Stimulated activated naive CD8-positive, alpha-beta T cell treated with anti-CD3 and anti-CD28 coated beads, Interleukin-15, amount 100 ng/mL, for 72 hours (primary cell): ENCODE data around the gene RBM8A.

Experiments
- ATAC-seq: fragments of 150-1000 bp; cut with Tn5 transposase; 2 replicates; pipeline ENCODE4 v1.10.0; 2021; ENCODE audit warnings: mild to moderate bottlenecking, moderate library complexity
- DNase-seq, 2 donors: peaks; one replicate each; pipeline ENCODE4 v3.0.0; 2021 to 2022
- H3K27ac Mint-ChIP-seq, 2 donors: one replicate each; pipeline ENCODE4 v1.8.0; 2022; ENCODE audit warnings: mild to moderate bottlenecking in 2 of 2, mixed read lengths in 2 of 2, moderate library complexity in 2 of 2
- H3K27me3 Mint-ChIP-seq: one replicate; pipeline ENCODE4 v1.8.0; 2022; ENCODE audit warnings: mixed read lengths
- H3K4me1 Mint-ChIP-seq: one replicate; pipeline ENCODE4 v1.8.0; 2022; ENCODE audit warnings: mild to moderate bottlenecking, mixed read lengths
- H3K4me3 Mint-ChIP-seq, 2 donors: one replicate each; pipeline ENCODE4 v1.8.0; 2022; ENCODE audit warnings: mild to moderate bottlenecking in 2 of 2, mixed read lengths in 2 of 2, moderate library complexity in 1 of 2
- H3K9me3 Mint-ChIP-seq, 2 donors: one replicate each; pipeline ENCODE4 v1.8.0; 2022; ENCODE audit warnings: mixed read lengths in 2 of 2

The RBM8A gene

GRCh38 chr1:145906954-145907753 lies 20.1 kb downstream of the RBM8A start:
- Mint-ChIP-seq H3K4me1 (no peaks in the 10 kb centered on the region), H3K27ac (no peak overlapping the region), H3K27me3 (no peaks in the 10 kb centered on the region), H3K4me3 (no peak overlapping the region), H3K9me3 (no peaks in the 10 kb centered on the region)
- ATAC-seq (no peak), DNase-seq (no peak)

DNA sequence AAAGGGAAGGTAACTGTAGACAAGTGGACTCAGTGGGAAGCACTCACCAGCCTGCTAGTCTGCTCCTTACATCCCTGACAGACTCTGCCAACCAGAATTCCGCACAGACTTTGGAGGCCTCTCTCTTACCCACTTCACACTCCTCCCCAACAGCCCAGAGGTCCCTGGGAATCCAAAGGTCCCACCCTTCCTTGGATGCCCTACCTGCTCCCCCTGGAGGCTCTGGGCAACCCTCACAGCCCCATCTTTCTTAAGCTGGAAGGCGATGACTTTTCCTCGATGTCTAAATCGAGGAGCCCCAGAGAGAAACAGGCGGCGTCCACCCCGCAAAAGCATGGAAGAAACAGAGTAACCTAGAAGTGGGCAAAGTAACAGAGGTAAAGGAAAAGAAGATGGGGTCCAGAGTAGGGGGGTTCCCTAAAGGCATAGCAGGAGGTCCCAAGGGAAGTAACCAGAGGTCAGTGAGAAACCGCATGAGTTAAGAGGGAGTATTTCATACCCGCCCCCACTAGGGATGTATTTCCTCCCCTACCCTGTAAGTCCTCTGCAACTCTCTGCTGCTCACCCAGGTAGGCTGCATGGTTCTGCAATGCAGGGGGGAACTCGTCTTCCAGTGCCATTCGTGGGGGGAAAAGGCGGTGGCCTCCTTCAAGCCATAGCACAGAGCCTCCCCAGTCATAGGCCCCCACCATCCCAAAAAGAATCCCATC lies 25.8 kb downstream of the RBM8A start:
- H3K27me3 Mint-ChIP-seq: no peaks in the 10 kb centered on the region
- no peak overlapping the region for H3K4me3 Mint-ChIP-seq
- no peaks in the 10 kb centered on the region for H3K9me3 Mint-ChIP-seq
- no peak for ATAC-seq
- H3K4me1 Mint-ChIP-seq: no peaks in the 10 kb centered on the region
- no peak for DNase-seq
- H3K27ac Mint-ChIP-seq: peak overlapping the region in 1 of 2 donors; percentile 37

GRCh38 chr1:145898756-145899155 lies 28.5 kb downstream of the RBM8A start:
- DNase-seq (no peak), ATAC-seq (no peak)
- Mint-ChIP-seq H3K27ac (peak overlapping the region in 1 of 2 donors; percentile 40), H3K9me3 (no peaks in the 10 kb centered on the region), H3K4me3 (no peak overlapping the region), H3K27me3 (no peaks in the 10 kb centered on the region), H3K4me1 (no peaks in the 10 kb centered on the region)

GRCh38 chr1:145897969-145898368 lies 29.3 kb downstream of the RBM8A start:
- ATAC-seq: no peak
- Mint-ChIP-seq H3K27me3 (no peaks in the 10 kb centered on the region), H3K4me3 (no peak overlapping the region), H3K9me3 (no peaks in the 10 kb centered on the region), H3K27ac (no peak overlapping the region), H3K4me1 (no peaks in the 10 kb centered on the region)
- no peak for DNase-seq

- H3K27me3 Mint-ChIP-seq: no peaks in the 10 kb centered on the region
- H3K9me3 Mint-ChIP-seq: no peaks in the 10 kb centered on the region
- H3K4me1 Mint-ChIP-seq: no peaks in the 10 kb centered on the region
- no peak overlapping the region for H3K27ac Mint-ChIP-seq
- ATAC-seq: no peak
- DNase-seq: no peak
- no peak overlapping the region for H3K4me3 Mint-ChIP-seq
Observed at GRCh38 chr1:145895471-145895870, 31.8 kb downstream of the RBM8A start.

GRCh38 chr1:145893306-145894055 lies 33.8 kb downstream of the RBM8A start:
- H3K27me3 Mint-ChIP-seq: no peaks in the 10 kb centered on the region
- no peaks in the 10 kb centered on the region for H3K4me1 Mint-ChIP-seq
- ATAC-seq (no peak), DNase-seq (no peak)
- no peak overlapping the region for H3K4me3 Mint-ChIP-seq
- H3K9me3 Mint-ChIP-seq: no peaks in the 10 kb centered on the region
- H3K27ac Mint-ChIP-seq: no peak overlapping the region

DNA sequence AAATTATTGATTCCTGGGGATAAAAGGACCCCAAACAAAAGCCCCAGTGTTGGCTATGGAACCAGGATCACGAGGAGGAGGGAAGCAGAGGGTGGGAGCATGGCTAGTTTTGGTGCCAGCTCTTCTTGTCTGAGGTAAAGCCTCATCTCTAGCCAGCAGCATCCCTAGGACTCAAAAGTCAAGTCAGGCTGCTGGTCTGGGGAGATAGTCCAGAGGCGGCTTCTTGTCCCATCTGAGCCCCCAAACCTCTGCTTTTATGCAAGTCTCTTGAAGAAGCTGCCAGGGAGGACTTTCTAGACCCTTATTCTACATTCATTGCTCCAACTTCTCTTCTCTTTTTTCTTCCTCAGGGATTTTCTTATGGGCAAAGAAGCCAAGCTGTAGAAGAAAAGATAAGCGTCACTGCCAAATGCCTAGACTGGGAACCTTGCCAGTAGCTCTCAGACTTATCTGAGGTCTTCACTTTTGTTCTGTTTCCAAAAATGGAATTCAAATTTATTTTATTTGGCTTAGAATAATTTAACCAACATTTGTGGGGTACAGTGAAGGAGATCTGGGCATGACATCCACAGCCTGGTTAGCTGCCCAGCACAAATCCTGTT lies 34.7 kb downstream of the RBM8A start:
- DNase-seq (no peak), ATAC-seq (no peak)
- no peaks in the 10 kb centered on the region for H3K9me3 Mint-ChIP-seq
- H3K4me3 Mint-ChIP-seq: no peak overlapping the region
- H3K27me3 Mint-ChIP-seq: no peaks in the 10 kb centered on the region
- H3K4me1 Mint-ChIP-seq: no peaks in the 10 kb centered on the region
- H3K27ac Mint-ChIP-seq: no peak overlapping the region

GRCh38 chr1:145891587-145892485 lies 35.4 kb downstream of the RBM8A start:
- DNase-seq (peak; percentile 43 to 52), ATAC-seq (peak; percentile 81)
- no peak overlapping the region for H3K4me3 Mint-ChIP-seq
- H3K4me1 Mint-ChIP-seq: no peaks in the 10 kb centered on the region
- H3K27ac Mint-ChIP-seq: no peak overlapping the region
- H3K9me3 Mint-ChIP-seq: no peaks in the 10 kb centered on the region
- no peaks in the 10 kb centered on the region for H3K27me3 Mint-ChIP-seq

GRCh38 chr1:145891143-145891542 lies 36.1 kb downstream of the RBM8A start:
- Mint-ChIP-seq H3K4me1 (peaks cover 2% of the 10 kb centered on the region), H3K4me3 (no peak overlapping the region), H3K27ac (no peak overlapping the region), H3K27me3 (no peaks in the 10 kb centered on the region), H3K9me3 (no peaks in the 10 kb centered on the region)
- DNase-seq: no peak
- no peak for ATAC-seq

- DNase-seq: no peak
- Mint-ChIP-seq H3K4me1 (peaks cover 16% of the 10 kb centered on the region), H3K4me3 (no peak overlapping the region), H3K27ac (no peak overlapping the region), H3K9me3 (no peaks in the 10 kb centered on the region), H3K27me3 (peaks cover 10% of the 10 kb centered on the region)
- ATAC-seq: no peak
Observed at GRCh38 chr1:145889722-145890121, 37.6 kb downstream of the RBM8A start.

GRCh38 chr1:145887631-145888030 lies 39.7 kb downstream of the RBM8A start:
- no peak overlapping the region for H3K4me3 Mint-ChIP-seq

GRCh38 chr1:145886816-145887215 lies 40.5 kb downstream of the RBM8A start:
- H3K9me3 Mint-ChIP-seq: no peaks in the 10 kb centered on the region
- peaks cover 20% of the 10 kb centered on the region for H3K4me1 Mint-ChIP-seq
- H3K27ac Mint-ChIP-seq: no peak overlapping the region
- peak overlapping the region; percentile 33 to 59 for H3K4me3 Mint-ChIP-seq
- H3K27me3 Mint-ChIP-seq: peaks cover 39% of the 10 kb centered on the region
- ATAC-seq: no peak
- no peak for DNase-seq

More at GRCh38 chr1:145887631-145888030, 39.7 kb downstream of the RBM8A start:
- no peak overlapping the region for H3K27ac Mint-ChIP-seq
- DNase-seq: no peak
- no peak for ATAC-seq
- H3K9me3 Mint-ChIP-seq: no peaks in the 10 kb centered on the region
- H3K27me3 Mint-ChIP-seq: peaks cover 31% of the 10 kb centered on the region
- peaks cover 20% of the 10 kb centered on the region for H3K4me1 Mint-ChIP-seq

DNA sequence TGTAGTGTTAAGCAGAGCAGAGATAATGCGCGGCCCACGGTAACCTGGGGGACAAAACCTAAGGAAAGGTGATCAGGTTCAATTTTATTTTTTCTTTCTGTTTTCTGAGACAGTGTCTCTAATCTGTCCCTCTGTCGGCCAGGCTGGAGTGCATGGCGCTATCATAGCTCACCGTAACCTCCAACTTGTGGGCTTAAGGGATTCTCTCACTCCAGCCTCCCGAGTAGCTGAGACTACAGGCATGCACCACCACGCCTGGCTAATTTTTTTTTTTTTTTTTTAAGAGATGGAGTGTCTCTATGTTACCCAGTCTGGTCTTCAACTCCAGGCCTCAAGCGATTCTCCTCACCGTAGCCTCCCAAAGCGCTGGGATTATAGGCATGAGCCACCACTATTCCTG lies 40.9 kb downstream of the RBM8A start:
- Mint-ChIP-seq H3K4me1 (peaks cover 20% of the 10 kb centered on the region), H3K9me3 (no peaks in the 10 kb centered on the region), H3K27me3 (peaks cover 39% of the 10 kb centered on the region), H3K27ac (no peak overlapping the region), H3K4me3 (peak overlapping the region; percentile 79 to 86)
- DNase-seq (no peak), ATAC-seq (no peak)

GRCh38 chr1:145885738-145886287 lies 41.5 kb downstream of the RBM8A start, which contains the start of gene ANKRD35:
ANKRD35 (minus strand) TSS chr1:145885866; CDS start chr1:145885758, 108 bp downstream.
- DNase-seq: peak; percentile 85 to 86
- Mint-ChIP-seq H3K4me3 (peak within 1 kb of the TSS; percentile 79 to 86), H3K27me3 (peaks cover 39% of the 10 kb centered on the region), H3K9me3 (no peaks in the 10 kb centered on the region), H3K4me1 (peaks cover 20% of the 10 kb centered on the region), H3K27ac (peak within 1 kb of the TSS in 1 of 2 donors; percentile 10)
- peak; percentile 100 for ATAC-seq
